GM21717 (cell line): Measurements from ENCODE around the gene CPT1B.
A peak's percentile ranks its signal among the peaks of the same experiment; 100 is the strongest.
"Not testable (repeated sequence)": the region's sequence is repeated elsewhere in the genome, so short reads cannot be mapped to it uniquely, and the experiment has no call there.

Source experiments
- ATAC-seq: cut with Tn5 transposase; IDR thresholded peaks from one replicate; pipeline ENCODE4 v1.9.1; 2021; ENCODE audit warnings: mild to moderate bottlenecking, moderate library complexity; ENCODE audit not compliant: unreplicated experiment

CPT1B gene

GRCh38 chr22:50547263-50547985, 30.8 kb downstream of the CPT1B start:
- no peak for ATAC-seq

GRCh38 chr22:50546326-50547262, 31.6 kb downstream of the CPT1B start:
- no peak for ATAC-seq

GRCh38 chr22:50545522-50546325, 32.5 kb downstream of the CPT1B start, which contains the start of gene KLHDC7B:
Gene KLHDC7B (plus strand): TSS chr22:50545899. CDS start chr22:50546244, 345 bp downstream.
- ATAC-seq = no peak

- no peak for ATAC-seq
These were observed 33.4 kb downstream of the CPT1B start for GRCh38 chr22:50544746-50545253.

GRCh38 chr22:50544078-50544745, 34.0 kb downstream of the CPT1B start:
- no peak for ATAC-seq

- ATAC-seq = peak; percentile 24
These were observed 35.8 kb downstream of the CPT1B start for GRCh38 chr22:50542416-50542927.

- not testable (repeated sequence) for ATAC-seq
These were observed 36.6 kb downstream of the CPT1B start for GRCh38 chr22:50541667-50542026.

GRCh38 chr22:50540381-50540780, 37.8 kb downstream of the CPT1B start:
- ATAC-seq = no peak

- no peak for ATAC-seq
These were observed 40.5 kb downstream of the CPT1B start for GRCh38 chr22:50537765-50538164.

- no peak for ATAC-seq
These were observed 42.0 kb downstream of the CPT1B start for GRCh38 chr22:50536226-50536625.

- no peak for ATAC-seq
These were observed 43.1 kb downstream of the CPT1B start for GRCh38 chr22:50535113-50535512.

GRCh38 chr22:50533856-50534711, 44.1 kb downstream of the CPT1B start:
- ATAC-seq = not testable (repeated sequence)

GRCh38 chr22:50532824-50533796, 45.1 kb downstream of the CPT1B start:
- ATAC-seq = no peak

GRCh38 chr22:50531962-50532674, 46.1 kb downstream of the CPT1B start:
- ATAC-seq = no peak

- no peak for ATAC-seq
These were observed 46.7 kb downstream of the CPT1B start for GRCh38 chr22:50531546-50531961.

GRCh38 chr22:50530877-50531545, 47.2 kb downstream of the CPT1B start:
- no peak for ATAC-seq

- ATAC-seq = no peak
These were observed 47.7 kb downstream of the CPT1B start for GRCh38 chr22:50530580-50530876.
